Mucosa of descending colon (tissue), 3 donors: ENCODE results near the gene SUSD6. TPM values are rescaled to one million over a fixed set of nuclear protein-coding genes. Genes with fewer than 3 reads are reported as not detected.
A peak's percentile ranks its signal among the peaks of the same experiment; 100 is the strongest.

Experiments used
- ATAC-seq: fragments of 200-7000 bp; cut with Tn5 transposase; one replicate; pipeline ENCODE4 v1.9.1; 2020; ENCODE audit warnings: mild to moderate bottlenecking, moderate library complexity
- DNase-seq, 3 donors: peaks; one replicate each; pipeline ENCODE4 v3.0.0-alpha.2; 2020
- H3K36me3 ChIP-seq: fragments of 200-600 bp; one replicate; pipeline ENCODE4 v1.8.0; 2021; ENCODE audit warnings: low read depth, mild to moderate bottlenecking
- H3K4me1 ChIP-seq: fragments of 200-600 bp; one replicate; pipeline ENCODE4 v1.8.0; 2021; ENCODE audit warnings: low read depth, mild to moderate bottlenecking
- H3K4me3 ChIP-seq: fragments of 200-600 bp; one replicate; pipeline ENCODE4 v1.8.0; 2021; ENCODE audit warnings: mild to moderate bottlenecking
- H3K9me3 ChIP-seq: fragments of 200-600 bp; one replicate; pipeline ENCODE4 v1.8.0; 2021; ENCODE audit warnings: mild to moderate bottlenecking
- CTCF ChIP-seq: fragments of 200-600 bp; IDR thresholded peaks from one replicate; pipeline ENCODE4 v1.8.0; 2022; ENCODE audit warnings: antibody characterized with exemption, mild to moderate bottlenecking
- intact Hi-C, 2 donors: fragments of 100-400 bp; cut with DNase I in 1 of 2; cut with micrococcal nuclease in 1 of 2; formaldehyde crosslinking; loops; one replicate each; pipeline versions ENCODE4 v1.11.0 to v1.11.1; 2022; cut with DNase I, micrococcal nuclease
- total RNA-seq, 3 donors: library from RNA; stranded (reverse); fragmentation: NEBNext Ultra II Directional in 2 of 3; extraction: Animal tissue kit (Norgen Biotek cat#: 25700) in 2 of 3; gene quantifications; one replicate each; pipeline versions ENCODE4 v1.2.1 to v1.2.4, GENCODE V29; 2021 to 2023
- donor health status: DM: no; HTN: no; CAD: no; lungs with moderate emphysema.
- donor health status: DM: no; HTN: no; CAD: no.
- donor health status: DM: no; HTN: yes; CAD: no.

Gene SUSD6
- total RNA-seq, 3 donors from 2014 or later = 56.3 to 98.3 (median 95.6) TPM

- Histone ChIP-seq H3K4me3 (no peak overlapping the region), H3K4me1 (peaks cover 32% of the 10 kb centered on the region), H3K9me3 (no peaks in the 10 kb centered on the region), H3K36me3 (no peaks in the 10 kb centered on the region)
- DNase-seq (no peak), ATAC-seq (no peak)
- no peak for TF ChIP-seq CTCF
- intact Hi-C loops = no loop called here
Measured at GRCh38 chr14:69672356-69672755, 61.0 kb downstream of the SUSD6 start.

- Histone ChIP-seq H3K4me1 (peaks cover 32% of the 10 kb centered on the region), H3K4me3 (no peak overlapping the region), H3K36me3 (no peaks in the 10 kb centered on the region), H3K9me3 (no peaks in the 10 kb centered on the region)
- intact Hi-C loops = no loop called here
- ATAC-seq = peak; percentile 31
- TF ChIP-seq CTCF = no peak
- no peak for DNase-seq
Measured at GRCh38 chr14:69673104-69673503, 61.7 kb downstream of the SUSD6 start.

- no peak for TF ChIP-seq CTCF
- Histone ChIP-seq H3K4me3 (no peak overlapping the region), H3K9me3 (no peaks in the 10 kb centered on the region)
Measured at GRCh38 chr14:69673578-69674305, 62.3 kb downstream of the SUSD6 start.

GRCh38 chr14:69674546-69675244, 63.3 kb downstream of the SUSD6 start:
- Histone ChIP-seq H3K4me3 (no peak overlapping the region), H3K4me1 (peaks cover 24% of the 10 kb centered on the region), H3K9me3 (no peaks in the 10 kb centered on the region), H3K36me3 (no peaks in the 10 kb centered on the region)
- no peak for TF ChIP-seq CTCF
- ATAC-seq (no peak), DNase-seq (no peak)
- intact Hi-C loops = no loop called here

More at GRCh38 chr14:69673578-69674305, 62.3 kb downstream of the SUSD6 start:
- no peak for DNase-seq
- H3K4me1 ChIP-seq = peaks cover 31% of the 10 kb centered on the region
- peak; percentile 75 for ATAC-seq
- no peaks in the 10 kb centered on the region for H3K36me3 ChIP-seq
- intact Hi-C loops = no loop called here

- DNase-seq = no peak
- Histone ChIP-seq H3K9me3 (no peaks in the 10 kb centered on the region), H3K4me1 (peaks cover 24% of the 10 kb centered on the region), H3K36me3 (no peaks in the 10 kb centered on the region), H3K4me3 (no peak overlapping the region)
- no peak for ATAC-seq
- intact Hi-C loops = no loop called here
- TF ChIP-seq CTCF = no peak
Measured at GRCh38 chr14:69675245-69675583, 63.8 kb downstream of the SUSD6 start.
